CD4-positive, alpha-beta T cell treated with Interleukin-4 for 4 hours (primary cell): ENCODE measurements around the gene SPTB.

ENCODE experiments used
- DNase-seq: peaks from one replicate; pipeline ENCODE4 v3.0.0-alpha.2; 2020

SPTB gene

GRCh38 chr14:64880221-64881121, 764 bp upstream of the SPTB start:
- peak; percentile 35 for DNase-seq

- no peak for DNase-seq
Measured at GRCh38 chr14:64878837-64879634, 671 bp downstream of the SPTB start.

GRCh38 chr14:64877846-64878245, 1.9 kb downstream of the SPTB start:
- DNase-seq, result no peak

GRCh38 chr14:64875350-64875749, 4.4 kb downstream of the SPTB start:
- no peak for DNase-seq

GRCh38 chr14:64873506-64874219, 6.0 kb downstream of the SPTB start:
- no peak for DNase-seq

- no peak for DNase-seq
Measured at GRCh38 chr14:64871344-64871743, 8.4 kb downstream of the SPTB start.

GRCh38 chr14:64870160-64870559, 9.5 kb downstream of the SPTB start:
- DNase-seq, result no peak

GRCh38 chr14:64868841-64869240, 10.9 kb downstream of the SPTB start:
- no peak for DNase-seq

- no peak for DNase-seq
Measured at GRCh38 chr14:64868379-64868778, 11.3 kb downstream of the SPTB start.

- no peak for DNase-seq
Measured at GRCh38 chr14:64867182-64867581, 12.5 kb downstream of the SPTB start.

- no peak for DNase-seq
Measured at GRCh38 chr14:64865992-64866391, 13.7 kb downstream of the SPTB start.

GRCh38 chr14:64865109-64865508, 14.6 kb downstream of the SPTB start:
- no peak for DNase-seq

- no peak for DNase-seq
Measured at GRCh38 chr14:64864258-64864657, 15.4 kb downstream of the SPTB start.

GRCh38 chr14:64861916-64862315, 17.8 kb downstream of the SPTB start:
- DNase-seq, result no peak

- DNase-seq, result no peak
Measured at GRCh38 chr14:64860039-64860438, 19.7 kb downstream of the SPTB start.

GRCh38 chr14:64857979-64858744, 21.5 kb downstream of the SPTB start:
- no peak for DNase-seq

GRCh38 chr14:64856529-64857445, 22.9 kb downstream of the SPTB start:
- DNase-seq, result no peak

- DNase-seq, result no peak
Measured at GRCh38 chr14:64855721-64856528, 23.8 kb downstream of the SPTB start.

GRCh38 chr14:64850369-64851137, 29.2 kb downstream of the SPTB start:
- DNase-seq, result no peak

GRCh38 chr14:64849940-64850339, 29.8 kb downstream of the SPTB start:
- DNase-seq, result no peak
